Ishikawa (cell line): ENCODE measurements around the gene LIN28B.

ENCODE experiments used
- CEBPB ChIP-seq: IDR thresholded peaks from 2 replicates; pipeline ENCODE4 v1.6.1; 2012
- CREB1 ChIP-seq: IDR thresholded peaks from 2 replicates; pipeline ENCODE4 v1.6.1; 2012; ENCODE audit warnings: low read depth
- EGR1 ChIP-seq: IDR thresholded peaks from 2 replicates; pipeline ENCODE4 v1.6.1; 2012
- EP300 ChIP-seq: IDR thresholded peaks from 2 replicates; pipeline ENCODE4 v1.6.1; 2012; ENCODE audit warnings: borderline replicate concordance
- FOXM1 ChIP-seq: IDR thresholded peaks from 2 replicates; pipeline ENCODE4 v1.6.1; 2012; ENCODE audit warnings: low read depth, borderline replicate concordance
- MAX ChIP-seq: IDR thresholded peaks from 2 replicates; pipeline ENCODE4 v1.6.1; 2012
- NFIC ChIP-seq: IDR thresholded peaks from 2 replicates; pipeline ENCODE4 v1.6.1; 2012
- RAD21 ChIP-seq: IDR thresholded peaks from 2 replicates; pipeline ENCODE4 v1.6.1; 2012; ENCODE audit warnings: low read depth
- REST ChIP-seq: IDR thresholded peaks from 2 replicates; pipeline ENCODE4 v1.6.1; 2012; ENCODE audit warnings: low read depth, mild to moderate bottlenecking
- TAF1 ChIP-seq: IDR thresholded peaks from 2 replicates; pipeline ENCODE4 v1.6.1; 2012; ENCODE audit warnings: low read depth, mild to moderate bottlenecking
- TCF12 ChIP-seq: IDR thresholded peaks from 2 replicates; pipeline ENCODE4 v1.6.1; 2012; ENCODE audit warnings: low read depth
- TEAD4 ChIP-seq: IDR thresholded peaks from 2 replicates; pipeline ENCODE4 v1.6.1; 2012
- USF1 ChIP-seq: IDR thresholded peaks from 2 replicates; pipeline ENCODE4 v1.6.1; 2012
- YY1 ChIP-seq: IDR thresholded peaks from 2 replicates; pipeline ENCODE4 v1.6.1; 2012; ENCODE audit warnings: low read depth
- ZBTB7A ChIP-seq: IDR thresholded peaks from 2 replicates; pipeline ENCODE4 v1.6.1; 2012; ENCODE audit warnings: low read depth

LIN28B gene

GRCh38 chr6:104995989-104996617 is 39.2 kb downstream of the LIN28B start:
- TF ChIP-seq RAD21 (peak; percentile 68), TAF1 (no peak), NFIC (no peak), ZBTB7A (no peak), MAX (no peak)

- TF ChIP-seq CEBPB (no peak), YY1 (no peak), ZBTB7A (no peak), RAD21 (no peak), FOXM1 (no peak), TCF12 (no peak), MAX (no peak), EGR1 (no peak), USF1 (no peak), TEAD4 (no peak)
These were observed 44.2 kb downstream of the LIN28B start for GRCh38 chr6:105001063-105001462.

GRCh38 chr6:105001906-105002305 is 45.0 kb downstream of the LIN28B start:
- TF ChIP-seq EP300 (0 out of 2 replicates have a peak, but pooled peaks have one; percentile 36), TEAD4 (no peak), ZBTB7A (no peak), USF1 (no peak), YY1 (no peak), RAD21 (no peak), TCF12 (0 out of 2 replicates have a peak, but pooled peaks have one; percentile 32), FOXM1 (no peak)

GRCh38 chr6:105005451-105005850 is 48.5 kb downstream of the LIN28B start:
- TF ChIP-seq ZBTB7A (no peak), CREB1 (no peak), TCF12 (no peak), REST (no peak), FOXM1 (no peak), USF1 (no peak), TEAD4 (no peak), MAX (no peak), EGR1 (no peak), RAD21 (no peak), NFIC (no peak)

GRCh38 chr6:105014448-105014847 is 57.5 kb downstream of the LIN28B start:
- peak; percentile 92 for TF ChIP-seq TCF12
- no peak; the same call in 1 of the 2 replicates for TF ChIP-seq TEAD4
- no peak for TF ChIP-seq CREB1
- peak; percentile 13; the same call in 1 of the 2 replicates for TF ChIP-seq NFIC
- TF ChIP-seq USF1 = no peak
- TF ChIP-seq FOXM1 = peak; percentile 40
- peak; percentile 82 for TF ChIP-seq EP300
- TF ChIP-seq ZBTB7A = no peak

- TF ChIP-seq TEAD4 (peak; percentile 92), YY1 (no peak), USF1 (no peak), TAF1 (no peak), MAX (no peak), EGR1 (no peak), EP300 (peak; percentile 44; the same call in 1 of the 2 replicates), NFIC (0 out of 2 replicates have a peak, but pooled peaks have one; percentile 18), CEBPB (no peak)
These were observed 58.0 kb downstream of the LIN28B start for GRCh38 chr6:105014954-105015353.
